NB4 (cell line): ENCODE results near the gene ASAP2.

Source experiments
- CTCF ChIP-seq: IDR thresholded peaks from one replicate; pipeline ENCODE4 v1.5.1; 2012; ENCODE audit warnings: low read depth, low read length
- MAX ChIP-seq: IDR thresholded peaks from 2 replicates; pipeline ENCODE4 v1.6.1; 2011; ENCODE audit warnings: low read depth, low read length
- MYC ChIP-seq: IDR thresholded peaks from 2 replicates; pipeline ENCODE4 v1.6.1; 2011; ENCODE audit warnings: low read depth, low read length
- POLR2A ChIP-seq: IDR thresholded peaks from 2 replicates; pipeline ENCODE4 v1.6.1; 2011; ENCODE audit warnings: mild to moderate bottlenecking; ENCODE audit not compliant: insufficient read length; ENCODE audit errors: extremely low read depth

DNA sequence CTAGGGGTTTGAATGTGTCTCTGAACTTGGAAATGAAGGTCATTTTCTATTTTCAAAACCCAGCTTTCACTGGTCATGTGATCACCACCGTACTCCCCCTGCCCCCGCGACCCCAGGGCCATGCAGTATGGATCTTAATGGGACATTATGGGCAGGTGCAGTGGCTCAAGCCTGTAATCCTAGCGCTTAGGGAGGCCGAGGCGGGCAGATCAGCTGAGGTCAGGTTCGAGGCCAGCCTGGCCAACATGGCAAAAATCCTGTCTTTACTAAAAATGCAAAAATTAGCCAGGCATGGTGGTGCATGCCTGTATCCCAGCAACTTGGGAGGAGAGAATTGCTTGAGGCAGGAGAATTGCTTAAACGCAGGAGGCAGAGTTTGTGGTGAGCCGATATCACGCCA, 139.4 kb downstream of the ASAP2 start:
- TF ChIP-seq CTCF (no peak), MAX (no peak), POLR2A (no peak), MYC (no peak)
